D721Med (cell line): ENCODE measurements around the gene MPL.
A peak's percentile ranks its signal among the peaks of the same experiment; 100 is the strongest.

Experiments
- DNase-seq: peaks from one replicate; pipeline ENCODE4 v3.0.0; 2011; ENCODE audit warnings: low spot score; ENCODE audit not compliant: insufficient read length
- FAIRE-seq: peaks from 2 replicates; lab custom pipeline; 2011; peaks lifted over from hg19 to GRCh38; lab: Jason Lieb, UNC
- CTCF ChIP-seq: IDR thresholded peaks from 2 replicates; pipeline ENCODE4 v1.5.1; 2012; ENCODE audit warnings: mild to moderate bottlenecking, control low read depth; ENCODE audit not compliant: insufficient read depth; ENCODE audit errors: missing control alignments

Gene MPL

GRCh38 chr1:43377831-43378230 lies 40.2 kb downstream of the MPL start:
- no peak for FAIRE-seq

GRCh38 chr1:43379476-43379875 lies 41.9 kb downstream of the MPL start:
- DNase-seq, result no peak
- TF ChIP-seq CTCF, result no peak
- FAIRE-seq, result no peak

More at GRCh38 chr1:43377831-43378230, 40.2 kb downstream of the MPL start:
- TF ChIP-seq CTCF, result no peak
- DNase-seq, result no peak

- no peak for TF ChIP-seq CTCF
- no peak for DNase-seq
- no peak for FAIRE-seq
These were observed 44.0 kb downstream of the MPL start for GRCh38 chr1:43381612-43382011.

GRCh38 chr1:43382027-43382779 lies 44.6 kb downstream of the MPL start:
- DNase-seq (no peak), FAIRE-seq (no peak)
- TF ChIP-seq CTCF, result no peak

- DNase-seq (no peak), FAIRE-seq (no peak)
- peak; percentile 33 for TF ChIP-seq CTCF
These were observed 45.8 kb downstream of the MPL start for GRCh38 chr1:43383449-43383848.

- DNase-seq, result no peak
- no peak for TF ChIP-seq CTCF
- FAIRE-seq, result no peak
These were observed 49.1 kb downstream of the MPL start for GRCh38 chr1:43386676-43387075.

GRCh38 chr1:43387976-43388599 lies 50.5 kb downstream of the MPL start:
- TF ChIP-seq CTCF, result no peak
- DNase-seq, result no peak
- FAIRE-seq, result no peak
